NCI-H2029 (cell line): ENCODE data around the gene CELA1.

Experiments
- DNase-seq: peaks from one replicate; lab custom pipeline; 2025; lab: John Stamatoyannopoulos, UW

The CELA1 gene

GRCh38 chr12:51374856-51375255 lies 28.4 kb upstream of the CELA1 start:
- DNase-seq: no peak

- no peak for DNase-seq
Measured at GRCh38 chr12:51374361-51374760, 27.9 kb upstream of the CELA1 start.

- DNase-seq: no peak
Measured at GRCh38 chr12:51373187-51373586, 26.7 kb upstream of the CELA1 start.

GRCh38 chr12:51372021-51372420 lies 25.5 kb upstream of the CELA1 start:
- DNase-seq: no peak

- peak; percentile 34 for DNase-seq
Measured at GRCh38 chr12:51371295-51371953, 24.9 kb upstream of the CELA1 start.

- DNase-seq: no peak
Measured at GRCh38 chr12:51370667-51371066, 24.2 kb upstream of the CELA1 start.

GRCh38 chr12:51369581-51369980 lies 23.1 kb upstream of the CELA1 start:
- no peak for DNase-seq

GRCh38 chr12:51368640-51369517 lies 22.4 kb upstream of the CELA1 start:
- DNase-seq: peak; percentile 56

- DNase-seq: no peak
Measured at GRCh38 chr12:51365276-51365675, 18.8 kb upstream of the CELA1 start.

GRCh38 chr12:51364001-51364400 lies 17.5 kb upstream of the CELA1 start:
- DNase-seq: no peak

- no peak for DNase-seq
Measured at GRCh38 chr12:51362747-51363342, 16.4 kb upstream of the CELA1 start.

- no peak for DNase-seq
Measured at GRCh38 chr12:51362307-51362706, 15.8 kb upstream of the CELA1 start.

- no peak for DNase-seq
Measured at GRCh38 chr12:51361161-51362016, 14.9 kb upstream of the CELA1 start.

GRCh38 chr12:51360315-51360714 lies 13.8 kb upstream of the CELA1 start:
- no peak for DNase-seq

GRCh38 chr12:51359851-51360250 lies 13.4 kb upstream of the CELA1 start:
- DNase-seq: no peak

GRCh38 chr12:51358496-51358895 lies 12.0 kb upstream of the CELA1 start:
- no peak for DNase-seq

GRCh38 chr12:51357374-51358047 lies 11.0 kb upstream of the CELA1 start:
- no peak for DNase-seq

GRCh38 chr12:51351913-51352532 lies 5.5 kb upstream of the CELA1 start:
- DNase-seq: no peak

- no peak for DNase-seq
Measured at GRCh38 chr12:51349026-51349425, 2.5 kb upstream of the CELA1 start.

GRCh38 chr12:51348116-51348515 lies 1.6 kb upstream of the CELA1 start:
- no peak for DNase-seq

GRCh38 chr12:51345681-51346080 lies 798 bp downstream of the CELA1 start:
- no peak for DNase-seq
